HuH-7.5 (cell line): Measurements from ENCODE around the gene TLN1.

Experiments used
- DNase-seq: peaks from one replicate; pipeline ENCODE4 v3.0.0; 2011; ENCODE audit warnings: low spot score

The TLN1 gene

GRCh38 chr9:35729700-35730485 is 2.1 kb downstream of the TLN1 start:
- peak; percentile 83 for DNase-seq

GRCh38 chr9:35729101-35729500 is 2.9 kb downstream of the TLN1 start:
- no peak for DNase-seq

DNA sequence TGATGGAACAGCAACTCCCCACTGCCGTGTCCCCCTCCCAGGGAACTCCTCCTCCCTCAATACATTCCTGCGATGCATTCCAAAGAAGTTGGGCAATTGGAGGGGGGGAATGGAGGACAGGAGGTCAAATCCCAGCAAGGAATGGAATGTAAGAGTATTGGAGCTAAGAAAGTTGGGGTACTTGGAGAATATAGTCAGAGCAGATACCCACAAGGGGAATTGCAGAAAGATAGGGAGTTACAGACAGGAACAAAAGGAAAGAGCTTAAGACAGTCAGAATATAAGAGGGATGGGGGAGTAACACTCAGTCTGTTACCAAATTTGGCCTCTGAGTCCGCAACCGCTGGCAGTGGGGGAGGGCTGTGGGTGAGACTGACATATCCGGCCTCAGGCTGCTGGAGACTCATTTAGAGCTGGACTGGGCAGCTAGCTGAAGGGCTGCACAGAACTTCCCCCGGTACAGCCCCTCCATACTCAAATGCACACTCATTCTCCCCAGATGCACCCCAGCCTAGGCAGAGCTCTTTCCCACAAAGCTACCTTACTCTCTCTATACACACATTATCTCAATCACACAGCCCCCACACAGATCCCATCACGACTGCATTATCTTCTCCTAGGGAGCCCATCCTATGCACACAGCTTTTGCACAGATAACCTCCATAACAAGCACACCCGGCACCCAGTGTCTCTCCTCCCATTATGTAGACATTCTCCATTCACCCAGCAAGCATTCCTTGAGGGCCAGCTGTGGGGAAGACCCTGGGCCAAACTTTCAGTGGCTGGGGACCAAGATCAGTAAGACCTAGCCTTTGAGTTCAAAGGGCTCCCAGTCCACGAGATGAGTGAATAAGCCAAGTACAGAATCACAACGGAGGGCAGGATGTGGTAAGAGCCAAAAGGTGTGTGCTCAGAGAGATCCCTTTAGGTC is 3.7 kb downstream of the TLN1 start:
- DNase-seq, result peak; percentile 56

- DNase-seq, result no peak
These were observed 4.3 kb downstream of the TLN1 start for GRCh38 chr9:35727676-35728040.

DNA sequence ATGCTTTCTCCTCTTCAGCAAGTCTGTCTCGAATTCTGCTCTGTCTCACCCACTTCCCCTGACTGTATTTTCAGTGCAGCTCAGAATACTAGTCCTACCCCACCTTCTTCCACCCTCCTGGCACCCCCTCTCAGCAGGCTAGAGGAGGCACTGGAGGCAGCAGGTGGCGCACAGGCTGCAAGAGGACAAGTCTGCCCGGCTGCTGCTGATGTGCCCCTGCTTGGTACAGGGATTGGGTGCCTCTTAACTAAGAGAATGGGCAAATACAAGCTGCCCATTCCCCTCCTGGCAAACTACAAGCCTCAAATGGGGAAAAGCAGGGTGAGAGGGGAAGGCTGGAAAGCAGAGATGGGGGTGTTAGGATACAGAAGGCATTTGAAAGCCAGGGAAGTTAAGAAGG is 5.1 kb downstream of the TLN1 start:
- no peak for DNase-seq

DNA sequence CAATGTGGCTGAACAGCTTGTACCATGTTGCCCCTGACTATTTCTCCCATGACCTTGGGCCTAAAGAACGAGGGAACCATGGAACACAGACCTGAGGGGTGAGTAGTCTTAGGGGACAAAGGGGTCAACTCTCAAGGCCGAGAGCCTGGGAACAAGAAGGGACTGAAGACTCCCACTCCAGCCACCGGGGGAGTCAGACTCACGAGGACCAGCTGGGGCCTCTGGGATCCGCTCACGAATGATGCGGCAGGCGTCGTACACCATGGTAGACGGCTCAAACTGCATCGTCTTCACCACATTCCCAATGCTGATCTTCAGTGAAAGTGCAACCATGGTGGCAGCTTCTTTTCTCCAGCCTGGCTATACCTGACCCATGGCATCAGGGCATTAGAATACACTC is 6.6 kb downstream of the TLN1 start:
- DNase-seq, result no peak

GRCh38 chr9:35723908-35724307 is 8.1 kb downstream of the TLN1 start:
- no peak for DNase-seq

DNA sequence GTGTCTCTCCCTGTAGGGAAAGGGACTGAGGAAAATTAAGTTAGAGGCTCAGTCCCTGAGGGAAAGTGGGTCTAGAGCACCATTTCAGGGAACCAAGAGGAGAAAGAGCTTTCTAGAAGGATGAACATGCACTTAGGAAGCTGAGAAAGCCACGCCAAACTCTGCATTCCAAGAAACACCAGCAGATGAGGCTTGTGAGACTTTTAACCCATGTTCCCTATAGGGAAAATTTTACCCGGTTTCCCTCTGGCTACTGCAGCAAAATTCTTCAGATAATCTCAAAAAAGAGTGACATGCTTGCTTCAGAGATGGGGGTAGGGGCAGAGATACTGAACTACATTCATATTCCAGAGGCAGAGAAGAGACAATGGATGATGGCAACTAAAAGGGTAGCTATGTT is 8.6 kb downstream of the TLN1 start:
- DNase-seq, result no peak

GRCh38 chr9:35719546-35719945 is 12.4 kb downstream of the TLN1 start:
- DNase-seq, result no peak

DNA sequence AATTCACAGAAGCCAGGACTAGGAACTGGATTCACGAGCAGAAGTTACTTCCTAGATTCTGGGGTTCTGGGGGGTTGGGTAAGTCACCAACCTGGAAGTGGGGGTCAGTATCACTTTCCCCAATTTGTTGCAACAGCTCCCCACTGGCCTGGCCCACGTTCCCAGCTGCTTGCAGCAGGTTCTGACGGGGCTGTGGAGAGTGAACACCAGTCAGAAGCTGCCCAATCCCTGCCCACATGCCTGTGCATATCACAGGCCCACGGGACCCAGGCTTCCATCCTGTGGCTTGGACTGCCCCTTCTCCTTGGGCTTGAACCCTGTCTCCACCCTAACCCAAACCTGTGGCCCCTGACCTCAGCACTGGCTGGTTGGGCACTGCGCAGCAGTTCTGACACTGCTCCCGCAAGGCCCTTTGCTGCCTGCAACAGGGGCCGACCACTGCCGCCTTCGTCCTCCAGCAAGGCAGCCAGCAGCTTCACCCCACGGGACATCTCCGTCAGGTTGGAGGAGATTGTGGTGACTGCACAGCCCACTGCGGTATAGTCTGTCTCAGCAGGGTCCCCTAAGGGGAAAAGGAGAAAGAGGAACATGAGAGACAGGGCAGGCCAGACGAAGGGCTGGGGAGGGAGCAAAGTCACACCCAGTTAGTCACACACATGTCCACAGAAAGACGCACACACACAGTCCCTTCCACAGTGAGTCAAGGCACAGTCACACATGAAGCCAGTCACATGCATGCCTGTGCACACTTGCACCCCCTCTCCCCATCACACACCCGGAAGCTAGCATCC is 13.1 kb downstream of the TLN1 start:
- DNase-seq, result no peak

DNA sequence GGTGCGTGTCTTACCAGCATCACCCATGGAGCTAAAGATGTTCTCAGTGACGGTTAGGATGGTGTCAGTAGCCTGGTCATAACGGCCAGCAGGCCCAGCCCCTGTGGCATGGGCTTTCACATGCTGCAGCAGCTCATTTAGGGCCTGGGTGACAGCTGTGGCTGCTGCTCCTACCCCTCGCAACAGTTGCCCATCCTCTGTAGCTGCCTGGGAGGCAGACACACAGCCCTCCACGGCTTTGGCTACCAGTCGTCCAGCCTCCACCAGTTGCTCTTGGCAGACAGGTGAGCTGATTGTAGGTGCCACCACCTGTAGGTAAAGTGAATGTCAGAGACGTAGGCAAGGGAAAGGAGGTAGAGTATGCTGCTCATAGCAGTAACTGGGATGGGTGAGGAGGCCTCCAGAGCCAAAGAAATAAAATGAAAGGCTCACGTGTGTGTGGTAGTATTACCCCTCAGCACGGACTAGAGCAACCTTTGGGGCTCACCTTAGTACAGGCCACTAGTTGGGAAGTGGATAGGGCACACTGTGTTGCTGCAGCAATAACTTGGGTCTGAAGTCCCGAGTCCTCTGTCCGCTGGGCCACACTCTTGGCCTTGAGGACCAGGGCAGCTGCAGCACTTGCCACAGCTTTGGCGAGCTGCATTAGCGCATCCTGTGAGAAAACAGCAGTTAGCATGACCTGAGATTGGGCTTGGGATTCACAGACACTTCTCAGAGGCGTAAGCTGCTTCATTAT is 14.7 kb downstream of the TLN1 start:
- no peak for DNase-seq

- no peak for DNase-seq
These were observed 15.8 kb downstream of the TLN1 start for GRCh38 chr9:35716230-35716629.

DNA sequence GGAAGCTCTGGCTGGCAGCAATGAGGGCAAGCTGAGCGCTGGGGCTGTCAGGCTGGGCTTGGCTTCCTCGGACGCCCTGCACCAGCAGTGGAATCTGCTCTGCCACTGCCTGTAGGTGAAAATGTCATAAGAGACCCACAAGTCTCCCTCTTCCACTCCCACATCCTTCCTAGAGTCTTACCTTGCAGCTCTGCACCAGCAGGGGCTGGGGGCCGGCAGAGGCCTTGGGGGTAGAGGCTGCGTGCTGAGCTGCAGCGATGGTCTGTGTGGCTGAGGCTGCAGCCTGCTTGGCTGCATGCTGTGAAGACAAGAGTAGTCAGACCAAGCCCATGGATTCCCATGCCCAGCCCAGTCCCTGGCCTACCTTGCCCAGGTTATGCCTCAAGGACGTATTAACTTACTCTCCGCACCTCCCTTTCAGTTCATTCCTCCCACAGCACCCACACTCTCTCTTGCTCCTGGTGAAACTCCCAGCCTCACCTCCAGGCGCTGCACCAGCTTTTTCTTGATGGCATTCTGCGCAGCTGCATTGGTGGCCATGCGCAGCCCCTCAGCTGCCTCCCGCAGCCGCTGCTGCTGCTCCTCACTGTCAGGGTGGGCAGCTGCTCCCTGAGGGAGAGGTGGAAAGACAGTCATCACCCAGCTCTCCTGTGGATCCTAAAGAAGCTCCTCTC is 17.3 kb downstream of the TLN1 start:
- DNase-seq, result no peak

DNA sequence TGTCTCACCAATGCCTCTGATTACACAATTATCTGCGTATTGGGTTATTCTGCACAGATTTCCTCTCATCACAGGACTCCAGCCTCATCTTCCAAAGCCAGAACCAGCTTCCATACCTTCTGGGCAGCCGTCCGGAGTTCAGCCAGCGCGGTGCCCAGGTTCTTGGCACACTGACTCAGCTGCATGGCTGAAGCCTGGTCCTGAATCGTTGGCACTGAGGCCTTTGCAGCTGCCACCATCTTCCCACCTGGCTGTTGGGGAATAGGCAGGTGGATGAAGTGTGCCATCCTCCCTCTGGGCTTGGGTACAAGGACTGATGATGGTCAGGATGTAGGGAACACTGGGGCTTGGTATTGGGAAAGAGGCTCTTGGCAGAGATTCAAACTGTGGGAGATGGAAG is 17.9 kb downstream of the TLN1 start:
- no peak for DNase-seq

DNA sequence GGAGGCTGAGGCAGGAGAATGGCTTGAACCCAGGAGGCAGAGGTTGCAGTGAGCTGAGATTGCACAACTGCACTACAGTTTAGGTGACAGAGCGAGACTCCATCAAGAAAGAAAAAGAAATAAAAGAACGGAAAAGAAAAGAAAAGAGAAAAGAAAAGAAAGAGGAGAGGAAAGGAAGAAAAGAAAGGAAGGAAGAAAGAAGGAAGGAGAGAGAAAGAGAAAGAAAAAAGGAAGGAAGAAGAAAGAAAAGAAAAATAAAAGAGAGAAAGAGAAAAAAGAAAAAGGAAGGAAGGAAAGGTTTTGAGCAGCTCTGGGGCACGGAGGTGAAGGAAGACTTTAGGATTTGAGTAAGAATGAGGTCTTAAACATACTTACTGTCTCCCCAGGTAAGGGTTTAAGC is 18.4 kb downstream of the TLN1 start:
- no peak for DNase-seq

- DNase-seq, result no peak
These were observed 19.1 kb downstream of the TLN1 start for GRCh38 chr9:35712762-35713400.

GRCh38 chr9:35711501-35712428 is 20.2 kb downstream of the TLN1 start:
- no peak for DNase-seq

DNA sequence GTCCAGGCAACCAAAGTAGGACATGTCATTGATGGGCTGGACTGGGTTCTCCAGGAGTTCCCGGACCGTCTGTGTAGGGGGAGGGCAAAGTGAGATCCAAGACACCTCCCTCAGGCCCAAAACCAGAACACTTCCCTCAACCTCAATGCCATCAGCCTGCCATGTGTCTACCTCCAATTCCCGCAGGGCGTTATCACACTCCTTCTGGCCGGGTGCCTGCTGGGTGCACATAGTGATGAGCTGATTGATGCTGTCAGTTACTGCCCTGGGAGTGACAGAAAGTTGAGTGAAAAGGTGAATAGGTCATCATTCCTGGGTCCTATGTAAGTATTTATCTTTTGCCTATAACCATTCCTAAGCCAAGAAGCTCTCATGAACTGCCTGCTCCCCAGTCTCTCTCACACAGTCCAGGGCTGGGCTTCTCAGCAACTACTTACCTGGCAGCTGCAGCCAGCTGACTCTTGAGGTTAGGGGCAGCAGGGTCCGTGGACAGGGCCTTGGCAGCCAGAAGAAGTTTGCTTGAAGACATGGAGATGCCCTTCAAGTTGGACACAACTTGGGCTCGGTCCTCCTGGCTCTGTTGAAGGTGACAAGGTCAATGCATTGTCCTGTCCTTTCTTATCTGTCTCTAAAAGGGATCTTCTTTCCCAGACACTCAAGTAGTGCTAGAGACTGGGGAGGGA is 21.0 kb downstream of the TLN1 start:
- no peak for DNase-seq

DNA sequence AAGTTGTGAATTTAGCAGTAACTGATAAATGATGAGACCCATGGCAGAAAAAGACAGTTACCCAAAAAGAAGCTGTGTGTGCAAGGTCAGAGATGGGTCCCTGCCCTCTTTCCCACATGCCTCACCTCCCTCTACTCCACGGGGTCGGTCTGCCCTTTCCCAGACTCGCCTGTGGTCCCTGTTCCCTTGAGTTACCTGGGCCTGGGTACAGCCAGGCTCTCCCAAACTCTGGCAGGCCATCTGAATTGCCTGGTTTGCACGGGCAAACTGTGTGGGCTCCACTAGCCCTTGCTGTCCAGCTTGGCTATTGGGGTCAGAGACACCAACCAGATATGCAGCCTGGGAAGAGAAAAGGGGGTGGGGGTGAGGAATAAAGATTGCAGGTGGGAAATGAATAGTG is 23.8 kb downstream of the TLN1 start:
- DNase-seq, result no peak
